ENCODE data around the gene OTX2. TPM values are rescaled to one million over a fixed set of nuclear protein-coding genes. Genes with fewer than 3 reads are reported as not detected.

The OTX2 gene
- total and polyA plus RNA-seq, 2 of the 4 experiments (the other 2 are of a cell fraction): not detected

DNA sequence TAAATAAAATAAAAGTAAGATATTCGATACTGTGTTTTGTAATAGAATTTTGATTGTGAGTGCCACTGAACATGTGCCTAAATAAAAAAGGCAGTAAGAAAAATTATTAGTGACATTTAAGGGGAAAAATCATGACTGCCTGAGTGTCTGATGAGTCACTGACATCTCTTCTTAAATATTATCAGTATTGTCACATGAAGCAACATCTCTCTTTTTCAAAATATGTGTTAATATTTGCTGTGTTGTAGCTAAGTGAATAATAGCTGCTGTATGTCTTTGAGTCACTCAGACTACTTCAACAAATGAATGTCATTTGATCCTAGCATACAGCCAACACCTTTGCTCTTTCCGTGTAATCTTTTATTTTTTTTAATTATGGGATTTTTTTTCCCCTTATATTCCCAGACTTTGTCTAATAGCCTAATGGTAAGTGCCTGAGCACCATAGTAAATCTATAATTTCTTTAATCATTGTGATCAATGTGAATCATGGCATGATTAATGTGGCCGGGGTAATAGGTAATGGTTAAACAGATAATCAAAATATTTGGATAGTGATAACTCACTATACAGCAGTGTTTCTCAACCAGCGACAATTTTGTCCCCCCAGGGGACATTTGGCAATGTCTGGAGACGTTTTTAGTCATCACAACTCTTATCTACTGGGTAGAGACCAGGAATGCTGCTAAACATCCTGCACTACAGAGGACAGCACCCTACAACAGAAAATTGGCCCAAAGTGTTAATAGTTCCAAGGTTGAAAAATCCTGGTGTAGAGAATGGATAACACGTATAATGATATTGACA is 11.7 kb upstream of the OTX2 start:
- Histone ChIP-seq H4K91ac (ENCODE audit: insufficient read depth, low read depth, low read length) (no peak overlapping the region), H3K27me3 (ENCODE audit: control insufficient read depth, insufficient read depth, low read length) (peaks cover 15% of the 10 kb centered on the region), H2AFZ (replicated peaks; ENCODE audit: low read length, poor library complexity) (no peak overlapping the region), H3K18ac (ENCODE audit: low read depth, low read length) (no peak overlapping the region), H2BK120ac (ENCODE audit: low read depth, low read length) (no peak overlapping the region), H3K4me3 (ENCODE audit: insufficient read depth, low read depth, low read length) (no peak overlapping the region), H3K23ac (ENCODE audit: low read depth, low read length) (no peak overlapping the region), H3K56ac (ENCODE audit: extremely low read depth, insufficient read depth, low read length) (no peak overlapping the region), H3K14ac (replicated peaks; ENCODE audit: low read depth, low read length) (no peak overlapping the region), H3K9me3 (ENCODE audit: control insufficient read depth, insufficient read depth, low read length) (no peaks in the 10 kb centered on the region), H2BK15ac (ENCODE audit: low read depth, low read length) (no peak overlapping the region), H3K9me1 (ENCODE audit: insufficient read depth, low read length) (no peaks in the 10 kb centered on the region), H2AK9ac (replicated peaks; ENCODE audit: low read depth, low read length, poor library complexity) (no peak overlapping the region), H3K4ac (ENCODE audit: low read depth, low read length) (no peak overlapping the region), H3K4me2 (ENCODE audit: low read depth, low read length) (no peak overlapping the region), H4K8ac (ENCODE audit: low read depth in 2 of 2, low read length in 2 of 2) (no peak overlapping the region), H2AK5ac (ENCODE audit: low read depth, low read length) (no peak overlapping the region), H3K27ac (ENCODE audit: insufficient read depth, low read length) (no peak overlapping the region), H4K20me1 (ENCODE audit: insufficient read depth, low read length) (no peaks in the 10 kb centered on the region), H2BK20ac (ENCODE audit: low read depth, low read length) (no peak overlapping the region), H2BK5ac (ENCODE audit: low read depth, low read length, poor library complexity, severe bottlenecking) (no peak overlapping the region), H3K79me1 (ENCODE audit: low read depth in 1 of 2, low read length in 2 of 2) (no peaks in the 10 kb centered on the region), H3K36me3 (ENCODE audit: control insufficient read depth, insufficient read depth, low read length) (no peaks in the 10 kb centered on the region), H3K9ac (ENCODE audit: low read depth, low read length) (no peak overlapping the region), H3K4me1 (ENCODE audit: control insufficient read depth, insufficient read depth, low read length) (no peaks in the 10 kb centered on the region), H4K5ac (ENCODE audit: low read depth, low read length) (no peak overlapping the region)
- no peak for DNase-seq
- in situ Hi-C loops (cut with MboI; ENCODE audit: low sequenced_read_pairs) (no loop called here), dilution Hi-C loops (cut with HindIII; ENCODE audit: low sequenced_read_pairs, unreplicated experiment) (no loop called here), intact Hi-C loops (cut with micrococcal nuclease) (no loop called here)
- ChIA-PET CTCF (no interaction called here), POLR2A (ENCODE audit: unreplicated experiment) (no interaction called here)
- BruUV-seq (replicated peaks): no TSS peak
- ATAC-seq (ENCODE audit: low read depth): no peak
- TF ChIP-seq SMC3 (IDR thresholded peaks at IDR 0.05; ENCODE audit: low read depth, low read length): no peak
- TF ChIP-seq BHLHE40 (IDR thresholded peaks at IDR 0.05; ENCODE audit: low read depth, low read length): no peak
- TF ChIP-seq, protein P1, sequence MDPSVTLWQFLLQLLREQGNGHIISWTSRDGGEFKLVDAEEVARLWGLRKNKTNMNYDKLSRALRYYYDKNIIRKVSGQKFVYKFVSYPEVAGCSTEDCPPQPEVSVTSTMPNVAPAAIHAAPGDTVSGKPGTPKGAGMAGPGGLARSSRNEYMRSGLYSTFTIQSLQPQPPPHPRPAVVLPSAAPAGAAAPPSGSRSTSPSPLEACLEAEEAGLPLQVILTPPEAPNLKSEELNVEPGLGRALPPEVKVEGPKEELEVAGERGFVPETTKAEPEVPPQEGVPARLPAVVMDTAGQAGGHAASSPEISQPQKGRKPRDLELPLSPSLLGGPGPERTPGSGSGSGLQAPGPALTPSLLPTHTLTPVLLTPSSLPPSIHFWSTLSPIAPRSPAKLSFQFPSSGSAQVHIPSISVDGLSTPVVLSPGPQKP (IDR thresholded peaks at IDR 0.05; ENCODE audit: borderline replicate concordance, low read depth, low read length): no peak
- no peak for TF ChIP-seq FOS (IDR thresholded peaks at IDR 0.05; ENCODE audit: low read depth, low read length)
- no peak for TF ChIP-seq RAD21 (IDR thresholded peaks at IDR 0.05; ENCODE audit: low read length)
- no peak for TF ChIP-seq MAZ (IDR thresholded peaks at IDR 0.05; ENCODE audit: borderline replicate concordance, low read depth, low read length)
- TF ChIP-seq NFE2L2 (IDR thresholded peaks at IDR 0.05; ENCODE audit: low read depth, low read length): no peak
- TF ChIP-seq POLR2A (IDR thresholded peaks at IDR 0.05; ENCODE audit: low read depth, low read length): no peak
- TF ChIP-seq CHD1 (IDR thresholded peaks at IDR 0.05; ENCODE audit: low read depth, low read length): no peak
- no peak for TF ChIP-seq MXI1 (IDR thresholded peaks at IDR 0.05; ENCODE audit: borderline replicate concordance, low read depth, low read length)
- TF ChIP-seq, protein P2, sequence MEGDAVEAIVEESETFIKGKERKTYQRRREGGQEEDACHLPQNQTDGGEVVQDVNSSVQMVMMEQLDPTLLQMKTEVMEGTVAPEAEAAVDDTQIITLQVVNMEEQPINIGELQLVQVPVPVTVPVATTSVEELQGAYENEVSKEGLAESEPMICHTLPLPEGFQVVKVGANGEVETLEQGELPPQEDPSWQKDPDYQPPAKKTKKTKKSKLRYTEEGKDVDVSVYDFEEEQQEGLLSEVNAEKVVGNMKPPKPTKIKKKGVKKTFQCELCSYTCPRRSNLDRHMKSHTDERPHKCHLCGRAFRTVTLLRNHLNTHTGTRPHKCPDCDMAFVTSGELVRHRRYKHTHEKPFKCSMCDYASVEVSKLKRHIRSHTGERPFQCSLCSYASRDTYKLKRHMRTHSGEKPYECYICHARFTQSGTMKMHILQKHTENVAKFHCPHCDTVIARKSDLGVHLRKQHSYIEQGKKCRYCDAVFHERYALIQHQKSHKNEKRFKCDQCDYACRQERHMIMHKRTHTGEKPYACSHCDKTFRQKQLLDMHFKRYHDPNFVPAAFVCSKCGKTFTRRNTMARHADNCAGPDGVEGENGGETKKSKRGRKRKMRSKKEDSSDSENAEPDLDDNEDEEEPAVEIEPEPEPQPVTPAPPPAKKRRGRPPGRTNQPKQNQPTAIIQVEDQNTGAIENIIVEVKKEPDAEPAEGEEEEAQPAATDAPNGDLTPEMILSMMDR (conservative IDR thresholded peaks at IDR 0.05; ENCODE audit: low read depth, low read length): no peak
- WGBS, 2 experiments (ENCODE audit: extremely low coverage in 2 of 2, insufficient read length in 1 of 2): no CpG with 5 or more reads among the region's 6 CpGs

Data from IMR-90 (cell line).